GOT3 (cell line): ENCODE results near the gene SOX14.

ENCODE experiments used
- DNase-seq: peaks from one replicate; lab custom pipeline; 2025; ENCODE audit warnings: mixed read lengths; lab: John Stamatoyannopoulos, UW

SOX14 gene

GRCh38 chr3:137768361-137769321, 4.5 kb downstream of the SOX14 start:
- no peak for DNase-seq

GRCh38 chr3:137769322-137770065, 5.4 kb downstream of the SOX14 start:
- DNase-seq = no peak

GRCh38 chr3:137770066-137770834, 6.1 kb downstream of the SOX14 start:
- no peak for DNase-seq

- DNase-seq = no peak
Observed at GRCh38 chr3:137770835-137771399, 6.8 kb downstream of the SOX14 start.

- no peak for DNase-seq
Observed at GRCh38 chr3:137771401-137772213, 7.5 kb downstream of the SOX14 start.

- no peak for DNase-seq
Observed at GRCh38 chr3:137772214-137772955, 8.3 kb downstream of the SOX14 start.

GRCh38 chr3:137778941-137779340, 14.8 kb downstream of the SOX14 start:
- DNase-seq = no peak

- no peak for DNase-seq
Observed at GRCh38 chr3:137787529-137787928, 23.4 kb downstream of the SOX14 start.

GRCh38 chr3:137789236-137789635, 25.1 kb downstream of the SOX14 start:
- no peak for DNase-seq

- no peak for DNase-seq
Observed at GRCh38 chr3:137792626-137793271, 28.6 kb downstream of the SOX14 start.

- DNase-seq = no peak
Observed at GRCh38 chr3:137796993-137797392, 32.9 kb downstream of the SOX14 start.

GRCh38 chr3:137803215-137803614, 39.1 kb downstream of the SOX14 start:
- DNase-seq = no peak

GRCh38 chr3:137807998-137808397, 43.9 kb downstream of the SOX14 start:
- no peak for DNase-seq

- DNase-seq = no peak
Observed at GRCh38 chr3:137809509-137809908, 45.4 kb downstream of the SOX14 start.

GRCh38 chr3:137812023-137812422, 47.9 kb downstream of the SOX14 start:
- DNase-seq = no peak

- DNase-seq = no peak
Observed at GRCh38 chr3:137815251-137815650, 51.1 kb downstream of the SOX14 start.
